SK-N-SH (cell line): ENCODE measurements around the gene PXT1. TPM values are rescaled to one million over a fixed set of nuclear protein-coding genes. Genes with fewer than 3 reads are reported as not detected.

Source experiments
- CTCF ChIA-PET: fragments of 300-600, 350-600 bp; formaldehyde crosslinking; extraction: SDS; loops from one replicate; lab custom pipeline; 2021; lab: Yijun Ruan, JAX
- POLR2A ChIA-PET: fragments of 350-600 bp; sonication (Branson Sonifier 250); formaldehyde crosslinking; extraction: SDS; loops from one replicate; lab custom pipeline; 2020; ENCODE audit warnings: antibody characterized with exemption, inconsistent platforms; lab: Yijun Ruan, JAX
- DNase-seq: peaks from one replicate; pipeline ENCODE4 v3.0.0; 2012
- H2AFZ ChIP-seq: fragments of 200-600 bp; sonication (generic); 2 replicates; pipeline ENCODE4 v1.8.1; 2016; ENCODE audit warnings: antibody characterized with exemption, mild to moderate bottlenecking, low read depth
- H3F3A ChIP-seq: fragments of 200-600 bp; sonication (generic); replicated peaks from 2 replicates; pipeline ENCODE3; 2016; ENCODE audit warnings: antibody characterized with exemption, mild to moderate bottlenecking; ENCODE audit not compliant: insufficient read depth
- H3K27ac ChIP-seq, 2 experiments: fragments of 200-500 bp in 1 of 2; fragments of 200-600 bp in 1 of 2; sonication (Bioruptor generic) in 1 of 2; sonication (generic), shearing (Covaris generic) in 1 of 2; 2 replicates each; pipeline versions ENCODE4 v1.5.1 to v1.6.1; 2014 to 2016; ENCODE audit warnings: low read depth in 2 of 2, inconsistent platforms in 1 of 2, low read length in 1 of 2, mild to moderate bottlenecking in 1 of 2, mixed read lengths in 1 of 2
- H3K27me3 ChIP-seq: fragments of 200-600 bp; sonication (generic), shearing (Covaris generic); 2 replicates; pipeline ENCODE4 v1.6.1; 2016; ENCODE audit warnings: mixed run types; ENCODE audit not compliant: insufficient read depth
- H3K36me3 ChIP-seq, 2 experiments: fragments of 200-500 bp in 1 of 2; fragments of 200-600 bp in 1 of 2; sonication (Bioruptor generic) in 1 of 2; sonication (generic) in 1 of 2; replicated peaks in 1 of 2; 2 replicates each; pipeline versions ENCODE3 to v1.5.1; 2014 to 2016; ENCODE audit warnings: low read length in 1 of 2, mild to moderate bottlenecking in 1 of 2; ENCODE audit not compliant: insufficient read depth in 2 of 2, control insufficient read depth in 1 of 2
- H3K4me1 ChIP-seq, 2 experiments: fragments of 200-500 bp in 1 of 2; fragments of 200-600 bp in 1 of 2; sonication (Bioruptor generic) in 1 of 2; sonication (generic), shearing (Covaris generic) in 1 of 2; 2 replicates each; pipeline versions ENCODE4 v1.5.1 to v1.6.1; 2014 to 2016; ENCODE audit warnings: low read depth in 1 of 2, low read length in 1 of 2, mixed run types in 1 of 2; ENCODE audit not compliant: insufficient read depth in 2 of 2, control insufficient read depth in 1 of 2
- H3K4me2 ChIP-seq: fragments of 200-600 bp; sonication (generic), shearing (Covaris generic); 2 replicates; pipeline ENCODE4 v1.6.1; 2017; ENCODE audit warnings: mixed run types
- H3K4me3 ChIP-seq, 2 experiments: fragments of 200-500 bp in 1 of 2; fragments of 200-600 bp in 1 of 2; sonication (Bioruptor generic) in 1 of 2; sonication (generic), shearing (Covaris generic) in 1 of 2; 2 replicates each; pipeline versions ENCODE4 v1.5.1 to v1.8.1; 2014 to 2016; ENCODE audit warnings: low read depth in 2 of 2, inconsistent platforms in 1 of 2, low read length in 1 of 2, mild to moderate bottlenecking in 1 of 2, mixed read lengths in 1 of 2, moderate library complexity in 1 of 2
- H3K79me2 ChIP-seq: fragments of 200-600 bp; sonication (generic); 2 replicates; pipeline ENCODE4 v1.8.1; 2017; ENCODE audit warnings: mild to moderate bottlenecking; ENCODE audit not compliant: insufficient read depth
- H3K9ac ChIP-seq: fragments of 200-600 bp; sonication (generic); 2 replicates; pipeline ENCODE4 v1.6.1; 2017; ENCODE audit warnings: mixed run types
- H3K9me2 ChIP-seq: fragments of 200-600 bp; sonication (generic); 2 replicates; pipeline ENCODE4 v1.6.1; 2017; ENCODE audit warnings: mixed run types
- H3K9me3 ChIP-seq: fragments of 200-600 bp; sonication (generic); 2 replicates; pipeline ENCODE4 v1.6.1; 2017; ENCODE audit warnings: mixed run types, mild to moderate bottlenecking, moderate library complexity
- H4K20me1 ChIP-seq: fragments of 200-600 bp; sonication (generic); 2 replicates; pipeline ENCODE4 v1.6.1; 2017; ENCODE audit warnings: mild to moderate bottlenecking, mixed run types; ENCODE audit not compliant: insufficient read depth
- EP300 ChIP-seq, 2 experiments: IDR thresholded peaks; 2 replicates each; pipeline versions ENCODE4 v1.4.0 to v1.6.1; 2012; ENCODE audit warnings: borderline replicate concordance in 1 of 2, low read depth in 1 of 2, low read length in 1 of 2
- EZH2phosphoT487 ChIP-seq: fragments of 200-600 bp; sonication (generic); IDR thresholded peaks from 2 replicates; pipeline ENCODE4 v1.6.1; 2017; ENCODE audit warnings: low read depth, mixed run types, mild to moderate bottlenecking, antibody characterized with exemption, moderate library complexity, borderline replicate concordance
- JUND ChIP-seq: IDR thresholded peaks from 2 replicates; pipeline ENCODE4 v1.4.0; 2012
- MEF2A ChIP-seq: IDR thresholded peaks from 2 replicates; pipeline ENCODE4 v1.4.0; 2012; ENCODE audit warnings: low read depth, borderline replicate concordance
- NFIC ChIP-seq: IDR thresholded peaks from 2 replicates; pipeline ENCODE4 v1.4.0; 2012; ENCODE audit warnings: borderline replicate concordance
- PBX3 ChIP-seq: IDR thresholded peaks from 2 replicates; pipeline ENCODE4; 2012
- REST ChIP-seq: IDR thresholded peaks from 2 replicates; pipeline ENCODE4 v1.6.1; 2012; ENCODE audit warnings: mild to moderate bottlenecking, low read depth, low read length, moderate library complexity
- RXRA ChIP-seq: IDR thresholded peaks from 2 replicates; pipeline ENCODE4 v1.4.0; 2012; ENCODE audit warnings: low read depth, mild to moderate bottlenecking, borderline replicate concordance
- SIN3A ChIP-seq: IDR thresholded peaks from 2 replicates; pipeline ENCODE4 v1.6.1; 2012; ENCODE audit warnings: low read depth, mild to moderate bottlenecking, low read length, moderate library complexity, borderline replicate concordance
- SMC3 ChIP-seq: IDR thresholded peaks from 2 replicates; pipeline ENCODE4 v1.6.1; 2012; ENCODE audit warnings: low read depth, low read length, improper control_type of control experiment
- TAF1 ChIP-seq: IDR thresholded peaks from 2 replicates; pipeline ENCODE4 v1.6.1; 2012; ENCODE audit warnings: low read depth, mild to moderate bottlenecking, low read length, moderate library complexity, borderline replicate concordance
- USF2 ChIP-seq: fragments of 150-350 bp; IDR thresholded peaks from 2 replicates; pipeline ENCODE4 v1.6.1; 2017; ENCODE audit warnings: antibody characterized with exemption, low read length, low read depth, borderline replicate concordance
- ZBTB33 ChIP-seq: IDR thresholded peaks from 2 replicates; pipeline ENCODE4 v1.4.0; 2012; ENCODE audit warnings: low read depth, borderline replicate concordance
- WGBS: methylation state at CpG from one replicate; pipeline ENCODE4 v1.1.6; 2017; ENCODE audit warnings: low lambda C conversion rate; 5-methylcytosine and 5-hydroxymethylcytosine counted together
- polyA plus RNA-seq, 3 experiments: library from polyadenylated mRNA; depleted of rRNA; stranded (reverse); fragments of >200 nt; gene quantifications; 2 replicates each; pipeline ENCODE4 v1.2.3, GENCODE V29; 2012

The PXT1 gene
- polyA plus RNA-seq, 1 of the 3 experiments (the other 2 are of a cell fraction), result not detected

- POLR2A ChIA-PET, result no interaction called here
- no peak for DNase-seq
- H2AFZ ChIP-seq, result 0 out of 2 replicates have a peak overlapping the region, but pooled peaks have one; percentile 22
- H3K9me2 ChIP-seq, result no peaks in the 10 kb centered on the region
- H3K79me2 ChIP-seq, result no peaks in the 10 kb centered on the region
- CTCF ChIA-PET, result interaction anchor here (0.7 to 9.3 kb wide), 6 partner anchors 10 to 43 kb away, joined by 4 to 69 read pairs (median 6); no protein-coding TSS in a partner anchor
- no peak overlapping the region for H3K27ac ChIP-seq
- TF ChIP-seq MEF2A (no peak), ZBTB33 (no peak), SMC3 (no peak)
- TF ChIP-seq, all 33 proteins: peak for 0
- Histone ChIP-seq H3K4me3 (no peak overlapping the region), H3K9me3 (no peaks in the 10 kb centered on the region), H3K4me2 (no peak overlapping the region), H3K27me3 (no peaks in the 10 kb centered on the region), H4K20me1 (no peaks in the 10 kb centered on the region), H3K4me1 (peaks cover 6% of the 10 kb centered on the region in 2 experiments; a peak in 2 of 4 replicates), H3F3A (no peaks in the 10 kb centered on the region), H3K36me3 (no peaks in the 10 kb centered on the region), H3K9ac (no peak overlapping the region)
- WGBS, result 90% methylated on average over 11 of the region's 13 CpGs
These were observed 96.8 kb downstream of the PXT1 start for GRCh38 chr6:36345681-36346466.

- Histone ChIP-seq H3K79me2 (no peaks in the 10 kb centered on the region), H3K27ac (no peak overlapping the region), H3K4me2 (no peak overlapping the region), H3K9me3 (no peaks in the 10 kb centered on the region), H3F3A (no peaks in the 10 kb centered on the region), H4K20me1 (no peaks in the 10 kb centered on the region), H3K27me3 (peaks cover 12% of the 10 kb centered on the region; the same call in 1 of the 2 replicates), H3K36me3 (no peaks in the 10 kb centered on the region), H3K9ac (no peak overlapping the region), H3K4me1 (peaks cover 0 to 6% of the 10 kb centered on the region in 2 experiments; a peak in 1 of 4 replicates), H3K9me2 (no peaks in the 10 kb centered on the region), H2AFZ (no peak overlapping the region), H3K4me3 (no peak overlapping the region)
- POLR2A ChIA-PET, result no interaction called here
- WGBS, result 78% methylated on average over 5 of the region's 5 CpGs
- no peak for TF ChIP-seq SIN3A
- TF ChIP-seq TAF1, result no peak
- no peak for TF ChIP-seq EZH2phosphoT487
- TF ChIP-seq PBX3, result no peak
- TF ChIP-seq USF2, result no peak
- TF ChIP-seq REST, result no peak
- no peak for TF ChIP-seq SMC3
- TF ChIP-seq ZBTB33, result no peak
- TF ChIP-seq NFIC, result no peak
- no peak for TF ChIP-seq JUND
- TF ChIP-seq RXRA, result no peak
- no peak for TF ChIP-seq EP300 (IDR thresholded peaks at IDR 0.05; ENCODE audit: borderline replicate concordance in 1 of 2, low read depth in 1 of 2, low read length in 1 of 2)
- DNase-seq, result no peak
- CTCF ChIA-PET, result interaction anchor here (0.9 to 9.3 kb wide), 2 partner anchors 8 to 40 kb away, joined by 4 to 69 read pairs; no protein-coding TSS in a partner anchor
These were observed 99.5 kb downstream of the PXT1 start for GRCh38 chr6:36343109-36343680.
